OCI-LY3 (cell line): ENCODE results near the gene SNAP47.

Experiments
- EZH2phosphoT487 ChIP-seq: fragments of 200-600 bp; shearing (Covaris generic); IDR thresholded peaks from 2 replicates; pipeline ENCODE4 v1.6.1; 2018; ENCODE audit warnings: antibody characterized with exemption, mixed run types, low read depth
- TF ChIP-seq, protein P1 (sequence below): fragments of 200-600, 300-600 bp; sonication (generic); IDR thresholded peaks from 2 replicates; pipeline ENCODE4 v1.5.1; 2014; ENCODE audit warnings: antibody characterized with exemption, low read length, low read depth

DNA sequence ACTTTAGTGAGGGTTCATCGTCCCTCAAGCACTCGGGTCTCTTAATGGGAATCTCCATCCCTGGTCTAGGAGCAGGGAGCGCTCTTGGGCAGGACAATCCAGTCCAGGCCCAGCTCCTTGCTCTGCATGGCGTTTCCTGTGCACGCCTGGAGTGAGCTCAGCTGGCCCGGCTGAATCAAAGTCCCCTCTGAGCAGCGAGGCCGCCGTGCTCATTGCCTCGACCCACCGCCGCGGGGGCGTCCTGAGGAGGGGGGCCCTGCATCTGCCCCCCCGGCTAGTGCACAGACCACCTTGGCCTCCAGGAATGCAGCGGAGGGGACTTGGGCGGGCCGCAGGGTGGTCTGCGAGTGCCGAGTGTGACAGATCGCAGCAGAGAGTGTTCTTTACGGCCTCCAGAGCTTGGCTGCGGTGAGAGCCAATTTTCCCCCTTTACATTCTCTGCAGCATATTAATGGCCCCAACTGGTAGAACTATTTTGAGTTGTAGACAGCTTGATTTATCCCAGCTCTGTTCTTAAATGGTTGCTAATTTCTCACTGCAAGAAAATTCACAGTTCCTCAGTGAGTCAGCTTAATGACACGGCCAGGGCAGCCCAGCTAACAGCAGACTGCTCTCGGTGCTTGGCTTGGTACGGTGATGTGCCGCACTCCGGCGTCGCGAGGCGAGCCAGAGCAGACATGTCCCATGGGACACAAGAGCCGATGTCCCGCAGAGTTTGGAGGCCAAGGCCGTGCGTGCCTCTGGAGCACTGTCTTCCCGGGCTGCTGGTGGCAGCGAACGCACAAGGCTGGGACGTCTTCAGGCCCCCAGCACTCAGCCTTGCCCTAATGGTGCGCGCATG lies 39.8 kb downstream of the SNAP47 start:
- TF ChIP-seq, protein P1, sequence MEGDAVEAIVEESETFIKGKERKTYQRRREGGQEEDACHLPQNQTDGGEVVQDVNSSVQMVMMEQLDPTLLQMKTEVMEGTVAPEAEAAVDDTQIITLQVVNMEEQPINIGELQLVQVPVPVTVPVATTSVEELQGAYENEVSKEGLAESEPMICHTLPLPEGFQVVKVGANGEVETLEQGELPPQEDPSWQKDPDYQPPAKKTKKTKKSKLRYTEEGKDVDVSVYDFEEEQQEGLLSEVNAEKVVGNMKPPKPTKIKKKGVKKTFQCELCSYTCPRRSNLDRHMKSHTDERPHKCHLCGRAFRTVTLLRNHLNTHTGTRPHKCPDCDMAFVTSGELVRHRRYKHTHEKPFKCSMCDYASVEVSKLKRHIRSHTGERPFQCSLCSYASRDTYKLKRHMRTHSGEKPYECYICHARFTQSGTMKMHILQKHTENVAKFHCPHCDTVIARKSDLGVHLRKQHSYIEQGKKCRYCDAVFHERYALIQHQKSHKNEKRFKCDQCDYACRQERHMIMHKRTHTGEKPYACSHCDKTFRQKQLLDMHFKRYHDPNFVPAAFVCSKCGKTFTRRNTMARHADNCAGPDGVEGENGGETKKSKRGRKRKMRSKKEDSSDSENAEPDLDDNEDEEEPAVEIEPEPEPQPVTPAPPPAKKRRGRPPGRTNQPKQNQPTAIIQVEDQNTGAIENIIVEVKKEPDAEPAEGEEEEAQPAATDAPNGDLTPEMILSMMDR, result no peak
- no peak for TF ChIP-seq EZH2phosphoT487
